ENCODE results near the gene SAMD4A. TPM values are rescaled to one million over a fixed set of nuclear protein-coding genes. Genes with fewer than 3 reads are reported as not detected.

Gene SAMD4A
- total RNA-seq, 4 donors from 2014 or later = 17.0 to 39.6 (median 21.3) TPM

DNA sequence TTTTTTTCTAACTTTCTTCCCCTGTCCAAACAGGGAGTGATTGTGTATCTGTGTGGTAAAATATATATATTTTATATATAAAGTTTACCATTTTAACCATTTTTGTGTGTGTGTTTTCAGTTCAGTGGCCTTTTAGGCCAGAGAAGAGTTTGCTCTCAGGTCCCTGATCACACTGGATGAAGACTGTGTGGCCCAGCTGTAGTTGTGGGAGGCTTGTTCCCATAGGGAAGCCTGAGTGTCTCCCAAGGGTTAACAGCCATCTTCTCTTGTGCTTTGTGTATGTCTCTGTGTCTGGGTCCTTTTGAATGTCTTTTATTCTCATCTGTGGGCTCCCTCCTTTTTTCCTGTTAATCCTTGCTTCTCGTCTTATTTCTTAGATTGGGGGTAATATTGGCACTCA lies 33.8 kb upstream of the SAMD4A start:
- Histone ChIP-seq H3K4me3 (no peak overlapping the region), H3K27ac (no peak overlapping the region), H3K36me3 (peaks cover 0 to 2% (median 0%) of the 10 kb centered on the region in 3 donors), H3K27me3 (no peaks in the 10 kb centered on the region), H3K9me3 (no peaks in the 10 kb centered on the region), H3K4me1 (no peaks in the 10 kb centered on the region)
- TF ChIP-seq, protein P1, sequence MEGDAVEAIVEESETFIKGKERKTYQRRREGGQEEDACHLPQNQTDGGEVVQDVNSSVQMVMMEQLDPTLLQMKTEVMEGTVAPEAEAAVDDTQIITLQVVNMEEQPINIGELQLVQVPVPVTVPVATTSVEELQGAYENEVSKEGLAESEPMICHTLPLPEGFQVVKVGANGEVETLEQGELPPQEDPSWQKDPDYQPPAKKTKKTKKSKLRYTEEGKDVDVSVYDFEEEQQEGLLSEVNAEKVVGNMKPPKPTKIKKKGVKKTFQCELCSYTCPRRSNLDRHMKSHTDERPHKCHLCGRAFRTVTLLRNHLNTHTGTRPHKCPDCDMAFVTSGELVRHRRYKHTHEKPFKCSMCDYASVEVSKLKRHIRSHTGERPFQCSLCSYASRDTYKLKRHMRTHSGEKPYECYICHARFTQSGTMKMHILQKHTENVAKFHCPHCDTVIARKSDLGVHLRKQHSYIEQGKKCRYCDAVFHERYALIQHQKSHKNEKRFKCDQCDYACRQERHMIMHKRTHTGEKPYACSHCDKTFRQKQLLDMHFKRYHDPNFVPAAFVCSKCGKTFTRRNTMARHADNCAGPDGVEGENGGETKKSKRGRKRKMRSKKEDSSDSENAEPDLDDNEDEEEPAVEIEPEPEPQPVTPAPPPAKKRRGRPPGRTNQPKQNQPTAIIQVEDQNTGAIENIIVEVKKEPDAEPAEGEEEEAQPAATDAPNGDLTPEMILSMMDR (IDR thresholded peaks at IDR 0.05) = no peak
- no peak for TF ChIP-seq POLR2A (IDR thresholded peaks at IDR 0.05)
- DNase-seq = no peak

DNA sequence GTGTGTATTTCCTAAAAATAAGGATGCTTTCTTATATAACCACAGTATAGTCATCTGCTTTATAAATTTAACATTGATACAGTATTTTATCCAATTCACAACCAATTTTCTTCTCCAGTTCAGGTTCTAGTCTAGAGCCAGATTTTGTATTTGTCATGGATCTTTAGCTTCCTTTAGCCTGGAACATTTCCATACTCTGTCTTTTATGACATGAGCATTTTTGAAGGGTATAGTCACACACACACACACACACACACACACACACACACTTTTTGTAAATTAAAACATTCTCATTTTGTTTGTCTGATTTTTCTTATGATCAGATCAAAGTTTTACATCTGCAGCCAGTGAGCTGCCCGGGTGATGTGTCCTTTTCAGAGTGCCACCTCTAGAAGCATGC lies 31.8 kb upstream of the SAMD4A start:
- DNase-seq = no peak
- Histone ChIP-seq H3K27me3 (no peaks in the 10 kb centered on the region), H3K9me3 (no peaks in the 10 kb centered on the region), H3K27ac (no peak overlapping the region), H3K4me3 (no peak overlapping the region), H3K4me1 (no peaks in the 10 kb centered on the region), H3K36me3 (peaks cover 0 to 8% (median 0%) of the 10 kb centered on the region in 3 donors)
- TF ChIP-seq, protein P1 (IDR thresholded peaks at IDR 0.05) = no peak
- no peak for TF ChIP-seq POLR2A (IDR thresholded peaks at IDR 0.05)

DNA sequence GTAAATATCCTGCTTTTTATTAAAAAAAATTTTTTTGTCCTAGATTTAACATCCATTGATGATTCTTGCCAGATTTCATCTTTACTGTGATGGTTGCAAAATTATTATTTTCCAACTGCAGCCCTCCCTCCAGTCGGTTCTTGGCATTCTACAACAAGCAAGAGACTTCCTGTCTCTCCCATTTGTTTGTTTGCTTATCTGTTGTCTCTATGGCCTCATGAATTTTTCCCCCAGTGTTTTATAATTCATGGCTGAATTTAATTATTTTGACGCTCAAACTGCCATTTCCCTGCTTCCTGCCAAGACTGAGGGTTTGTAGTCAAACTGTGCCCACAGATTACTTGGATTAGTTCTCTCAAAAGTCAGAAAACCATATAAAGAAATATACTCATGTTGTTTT lies 31.3 kb upstream of the SAMD4A start:
- no peak overlapping the region for H3K4me3 ChIP-seq
- TF ChIP-seq POLR2A (IDR thresholded peaks at IDR 0.05) = no peak
- TF ChIP-seq, protein P1 (IDR thresholded peaks at IDR 0.05) = no peak
- H3K9me3 ChIP-seq = no peaks in the 10 kb centered on the region

DNA sequence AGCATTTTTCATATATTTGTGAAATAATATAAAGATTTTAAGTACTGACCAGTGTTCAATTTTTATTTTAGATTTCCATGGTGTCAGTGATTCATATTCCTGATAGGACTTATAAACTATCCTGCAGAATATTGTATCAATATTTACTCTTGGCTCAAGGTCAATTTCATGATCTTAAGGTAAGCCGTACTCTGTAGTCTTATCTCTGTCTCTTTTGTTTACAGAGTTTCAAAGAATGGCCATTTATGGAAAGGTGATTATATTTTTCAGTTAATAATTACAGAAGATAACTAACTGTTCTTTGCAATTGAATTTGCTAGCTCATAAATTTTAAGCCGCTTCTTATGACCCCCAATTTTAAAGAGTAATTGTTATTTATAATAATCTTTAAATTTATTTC lies 29.3 kb upstream of the SAMD4A start:
- H3K36me3 ChIP-seq = peaks cover 0 to 8% (median 0%) of the 10 kb centered on the region in 3 donors
- no peak overlapping the region for H3K27ac ChIP-seq
- no peak overlapping the region for H3K4me3 ChIP-seq
- H3K4me1 ChIP-seq = no peaks in the 10 kb centered on the region
- H3K27me3 ChIP-seq = no peaks in the 10 kb centered on the region
- TF ChIP-seq, protein P1 (IDR thresholded peaks at IDR 0.05) = no peak
- TF ChIP-seq POLR2A (IDR thresholded peaks at IDR 0.05) = no peak
- no peaks in the 10 kb centered on the region for H3K9me3 ChIP-seq
- DNase-seq = no peak

More for the DNA sequence above, 31.3 kb upstream of the SAMD4A start:
- peaks cover 0 to 8% (median 0%) of the 10 kb centered on the region in 3 donors for H3K36me3 ChIP-seq
- no peak overlapping the region for H3K27ac ChIP-seq
- DNase-seq = no peak
- H3K4me1 ChIP-seq = no peaks in the 10 kb centered on the region
- H3K27me3 ChIP-seq = no peaks in the 10 kb centered on the region

DNA sequence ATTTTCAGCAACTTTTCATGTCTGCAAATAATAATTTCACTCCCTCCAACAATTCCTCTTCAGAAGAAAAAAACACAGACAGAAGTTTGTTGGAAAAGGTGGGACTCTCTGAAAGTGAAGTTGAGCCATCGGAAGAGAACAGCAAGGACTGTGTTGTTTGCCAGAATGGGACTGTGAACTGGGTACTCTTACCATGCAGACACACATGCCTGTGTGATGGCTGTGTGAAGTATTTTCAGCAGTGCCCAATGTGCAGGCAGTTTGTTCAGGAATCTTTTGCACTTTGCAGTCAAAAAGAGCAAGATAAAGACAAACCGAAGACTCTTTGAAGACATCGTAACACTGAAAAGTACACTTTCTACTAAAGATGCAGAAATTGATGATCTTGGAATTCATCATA lies 28.9 kb upstream of the SAMD4A start:
- Histone ChIP-seq H3K9me3 (no peaks in the 10 kb centered on the region), H3K4me3 (no peak overlapping the region), H3K36me3 (peaks cover 0 to 8% (median 0%) of the 10 kb centered on the region in 3 donors), H3K27ac (no peak overlapping the region), H3K4me1 (no peaks in the 10 kb centered on the region), H3K27me3 (no peaks in the 10 kb centered on the region)
- no peak for DNase-seq
- TF ChIP-seq POLR2A (IDR thresholded peaks at IDR 0.05) = no peak
- TF ChIP-seq, protein P1 (IDR thresholded peaks at IDR 0.05) = no peak

DNA sequence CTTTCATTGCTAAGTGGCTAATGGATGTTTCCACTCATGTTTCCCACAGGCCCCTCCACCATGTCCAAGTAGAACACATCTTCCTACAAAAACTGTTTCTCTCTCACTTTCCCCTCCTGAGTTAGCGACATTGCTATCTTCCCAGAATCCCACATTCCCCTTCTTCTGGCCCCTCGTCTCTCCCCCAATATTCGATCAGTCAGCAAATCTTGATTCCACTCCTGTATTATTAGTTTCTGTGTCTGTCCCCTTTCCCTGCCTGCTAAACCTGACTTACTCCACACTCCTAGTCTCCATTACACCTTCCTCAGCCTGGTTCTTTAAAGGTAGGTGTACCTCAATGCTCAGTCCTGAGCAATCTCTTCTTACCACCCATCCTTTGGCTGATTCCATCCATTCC lies 19.3 kb upstream of the SAMD4A start:
- no peak overlapping the region for H3K27ac ChIP-seq
- no peak for DNase-seq
- H3K4me1 ChIP-seq = no peaks in the 10 kb centered on the region
- H3K4me3 ChIP-seq = no peak overlapping the region
- TF ChIP-seq POLR2A (IDR thresholded peaks at IDR 0.05) = no peak
- TF ChIP-seq, protein P1 (IDR thresholded peaks at IDR 0.05) = no peak
- H3K27me3 ChIP-seq = peaks cover 0 to 3% of the 10 kb centered on the region in 2 donors
- no peaks in the 10 kb centered on the region for H3K9me3 ChIP-seq
- no peaks in the 10 kb centered on the region for H3K36me3 ChIP-seq
